ENCODE measurements around the gene SCGB1D2. TPM values are rescaled to one million over a fixed set of nuclear protein-coding genes. Genes with fewer than 3 reads are reported as not detected.
A peak's percentile ranks its signal among the peaks of the same experiment; 100 is the strongest.
"Not testable (repeated sequence)": the region's sequence is repeated elsewhere in the genome, so short reads cannot be mapped to it uniquely, and the experiment has no call there.

SCGB1D2 gene
- total RNA-seq (not detected), polyA plus RNA-seq (ENCODE audit: insufficient read length in 2 of 2) (not detected)
- long read RNA-seq, donor 1 = 0 reads
- long read RNA-seq, donor 2 = 0 reads
- long read RNA-seq, donor 3 = 0 reads
- long read RNA-seq, donor 4 = 0 reads

DNA sequence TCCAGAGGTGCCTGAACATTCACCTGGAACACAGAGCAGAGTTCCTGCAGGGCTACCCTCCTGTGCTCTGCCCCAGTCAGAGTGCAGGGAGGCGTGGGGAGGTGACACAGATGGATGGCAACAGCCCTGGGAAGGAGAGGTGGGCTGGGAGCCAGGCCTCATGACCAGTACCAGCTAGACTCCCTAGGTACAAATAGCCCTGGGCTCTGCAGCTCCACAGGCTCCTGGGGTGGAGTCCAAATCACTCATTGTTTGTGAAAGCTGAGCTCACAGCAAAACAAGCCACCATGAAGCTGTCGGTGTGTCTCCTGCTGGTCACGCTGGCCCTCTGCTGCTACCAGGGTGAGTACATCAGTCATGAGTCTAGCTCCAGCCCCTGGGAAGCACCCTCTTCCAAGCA is at the start of gene SCGB1D2:
Gene SCGB1D2, plus strand, starts transcription at position 219 of the 400 bp plus-strand sequence. Its CDS starts 69 bp downstream, at position 288.
- H3K27ac ChIP-seq (ENCODE audit: low read depth, low read length) = no peak within 1 kb of the TSS

DNA sequence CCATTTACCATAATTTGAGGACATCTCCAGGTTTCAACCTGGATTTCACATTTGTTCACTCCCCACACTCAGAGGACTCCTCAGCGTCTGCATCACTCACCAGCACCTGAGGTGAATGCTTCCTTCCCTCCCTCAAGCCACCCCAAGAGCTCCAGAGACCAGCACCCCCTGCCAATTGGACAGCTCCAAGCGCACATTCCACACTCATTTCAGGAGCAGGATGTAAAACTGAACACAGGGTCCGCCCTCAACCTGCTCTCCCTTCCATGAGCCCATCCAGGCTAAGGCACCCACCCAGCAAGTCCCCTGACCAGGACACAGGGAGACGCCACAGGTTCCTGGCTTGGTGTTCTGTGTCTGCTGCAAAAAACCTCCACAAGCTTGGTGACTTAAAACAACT is 48.1 kb upstream of the SCGB1D2 start:
- Histone ChIP-seq H3K27me3 (ENCODE audit: control insufficient read depth, insufficient read depth, low read length) (peaks cover 4% of the 10 kb centered on the region), H3K36me3 (ENCODE audit: control insufficient read depth, insufficient read depth, low read length) (no peaks in the 10 kb centered on the region), H3K27ac (ENCODE audit: low read depth, low read length) (no peak overlapping the region), H3K4me3 (ENCODE audit: low read depth, low read length) (no peak overlapping the region), H3K9me3 (ENCODE audit: control insufficient read depth, insufficient read depth, low read length) (no peaks in the 10 kb centered on the region), H3K4me1 (ENCODE audit: control insufficient read depth, insufficient read depth, low read length) (no peaks in the 10 kb centered on the region)
- 56% methylated on average over 3 of the region's 4 CpGs for WGBS (ENCODE audit: insufficient coverage)
- no peak for DNase-seq (ENCODE audit: low read depth in 4 of 6, low spot score in 6 of 6)

More for the DNA sequence above, at the start of gene SCGB1D2:
- no peaks in the 10 kb centered on the region for H3K9me3 ChIP-seq (ENCODE audit: control insufficient read depth, insufficient read depth, low read length)
- peaks cover 5% of the 10 kb centered on the region for H3K4me1 ChIP-seq (ENCODE audit: control insufficient read depth, insufficient read depth, low read length)
- DNase-seq (ENCODE audit: low read depth in 4 of 6, low spot score in 6 of 6) = peak in 2 of 6 donors; percentile 34 to 40
- H3K4me3 ChIP-seq (ENCODE audit: low read depth, low read length) = no peak within 1 kb of the TSS
- H3K27me3 ChIP-seq (ENCODE audit: control insufficient read depth, insufficient read depth, low read length) = peaks cover 3% of the 10 kb centered on the region
- H3K36me3 ChIP-seq (ENCODE audit: control insufficient read depth, insufficient read depth, low read length) = no peaks in the 10 kb centered on the region
- WGBS (ENCODE audit: insufficient coverage) = 8% methylated on average over 3 of the region's 3 CpGs

- H3K9me3 ChIP-seq (ENCODE audit: control insufficient read depth, insufficient read depth, low read length); H3K27ac ChIP-seq (ENCODE audit: low read depth, low read length); H3K36me3 ChIP-seq (ENCODE audit: control insufficient read depth, insufficient read depth, low read length); H3K4me1 ChIP-seq (ENCODE audit: control insufficient read depth, insufficient read depth, low read length); H3K4me3 ChIP-seq (ENCODE audit: low read depth, low read length); DNase-seq (ENCODE audit: low read depth in 4 of 6, low spot score in 6 of 6); H3K27me3 ChIP-seq (ENCODE audit: control insufficient read depth, insufficient read depth, low read length): not testable (repeated sequence)
- no CpG with 5 or more reads among the region's 9 CpGs for WGBS (ENCODE audit: insufficient coverage)
These were observed 47.0 kb upstream of the SCGB1D2 start for GRCh38 chr11:62195010-62195409.

DNA sequence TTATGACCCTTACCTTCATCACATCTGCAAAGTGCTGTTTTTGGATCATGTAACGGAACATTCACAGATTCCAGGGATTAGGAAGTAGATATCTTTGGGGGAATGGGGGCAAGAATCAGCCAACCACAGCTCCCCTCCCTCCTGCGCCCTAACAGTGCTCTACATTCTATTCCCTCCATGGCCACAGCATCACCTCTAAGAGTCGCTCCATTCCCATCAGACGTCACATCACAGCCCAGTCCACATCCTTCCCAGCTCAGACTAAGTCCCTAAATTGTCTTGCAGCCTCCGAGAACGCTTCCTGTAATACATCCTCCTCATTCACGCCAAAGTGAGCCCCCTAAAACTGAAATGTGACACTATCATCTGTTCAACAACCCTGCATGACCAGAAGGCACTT is 46.1 kb upstream of the SCGB1D2 start:
- WGBS (ENCODE audit: insufficient coverage) = 58% methylated on average over 5 of the region's 7 CpGs
- H3K27me3 ChIP-seq (ENCODE audit: control insufficient read depth, insufficient read depth, low read length) = peaks cover 4% of the 10 kb centered on the region
- no peak overlapping the region for H3K27ac ChIP-seq (ENCODE audit: low read depth, low read length)
- H3K36me3 ChIP-seq (ENCODE audit: control insufficient read depth, insufficient read depth, low read length) = no peaks in the 10 kb centered on the region
- no peaks in the 10 kb centered on the region for H3K4me1 ChIP-seq (ENCODE audit: control insufficient read depth, insufficient read depth, low read length)
- DNase-seq (ENCODE audit: low read depth in 4 of 6, low spot score in 6 of 6) = no peak
- no peaks in the 10 kb centered on the region for H3K9me3 ChIP-seq (ENCODE audit: control insufficient read depth, insufficient read depth, low read length)
- H3K4me3 ChIP-seq (ENCODE audit: low read depth, low read length) = no peak overlapping the region

DNA sequence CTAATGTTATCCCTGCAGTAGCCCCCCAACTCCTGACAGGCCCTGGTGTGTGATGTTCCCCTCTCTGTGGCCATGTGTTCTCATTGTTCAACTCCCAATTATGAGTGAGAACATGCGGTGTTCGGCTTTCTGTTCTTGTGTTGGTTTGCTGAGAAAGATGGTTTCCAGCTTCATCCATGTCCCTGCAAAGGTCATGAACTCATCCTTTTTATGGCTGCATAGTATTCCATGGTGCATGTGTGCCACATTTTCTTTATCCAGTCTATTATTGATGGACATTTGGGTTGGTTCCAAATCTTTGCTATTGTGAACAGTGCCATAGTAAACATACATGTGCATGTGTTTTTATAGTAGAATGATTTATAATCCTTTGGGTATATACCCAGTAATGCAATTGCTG is 44.6 kb upstream of the SCGB1D2 start:
- not testable (repeated sequence) for H3K9me3 ChIP-seq (ENCODE audit: control insufficient read depth, insufficient read depth, low read length); H3K36me3 ChIP-seq (ENCODE audit: control insufficient read depth, insufficient read depth, low read length); H3K4me3 ChIP-seq (ENCODE audit: low read depth, low read length); H3K27ac ChIP-seq (ENCODE audit: low read depth, low read length); H3K4me1 ChIP-seq (ENCODE audit: control insufficient read depth, insufficient read depth, low read length); DNase-seq (ENCODE audit: low read depth in 4 of 6, low spot score in 6 of 6); H3K27me3 ChIP-seq (ENCODE audit: control insufficient read depth, insufficient read depth, low read length)
- no CpG with 5 or more reads among the region's 2 CpGs for WGBS (ENCODE audit: insufficient coverage)

DNA sequence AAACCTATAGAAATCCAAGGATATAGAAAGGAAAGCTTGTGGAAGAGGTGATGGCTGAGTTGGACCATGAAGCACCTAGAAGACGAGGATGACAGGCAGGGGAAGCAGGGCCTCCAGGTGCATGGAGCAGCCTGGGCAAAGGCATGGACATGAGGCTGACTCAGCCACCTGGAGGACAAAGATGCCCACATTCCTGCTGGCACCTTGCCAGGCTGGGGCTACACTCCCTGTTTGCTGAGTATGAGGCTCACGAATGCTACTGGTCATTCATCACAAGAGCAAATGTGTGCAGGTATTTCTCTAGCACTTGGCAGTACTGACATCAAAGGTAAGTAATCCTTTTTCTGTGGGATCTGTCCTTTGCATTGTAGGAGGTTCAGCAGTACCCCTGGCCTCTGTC is 40.7 kb upstream of the SCGB1D2 start:
- Histone ChIP-seq H3K27ac (ENCODE audit: low read depth, low read length) (no peak overlapping the region), H3K27me3 (ENCODE audit: control insufficient read depth, insufficient read depth, low read length) (no peaks in the 10 kb centered on the region), H3K9me3 (ENCODE audit: control insufficient read depth, insufficient read depth, low read length) (no peaks in the 10 kb centered on the region), H3K4me1 (ENCODE audit: control insufficient read depth, insufficient read depth, low read length) (no peaks in the 10 kb centered on the region), H3K36me3 (ENCODE audit: control insufficient read depth, insufficient read depth, low read length) (no peaks in the 10 kb centered on the region), H3K4me3 (ENCODE audit: low read depth, low read length) (no peak overlapping the region)
- 81% methylated on average over 2 of the region's 2 CpGs for WGBS (ENCODE audit: insufficient coverage)
- no peak for DNase-seq (ENCODE audit: low read depth in 4 of 6, low spot score in 6 of 6)

DNA sequence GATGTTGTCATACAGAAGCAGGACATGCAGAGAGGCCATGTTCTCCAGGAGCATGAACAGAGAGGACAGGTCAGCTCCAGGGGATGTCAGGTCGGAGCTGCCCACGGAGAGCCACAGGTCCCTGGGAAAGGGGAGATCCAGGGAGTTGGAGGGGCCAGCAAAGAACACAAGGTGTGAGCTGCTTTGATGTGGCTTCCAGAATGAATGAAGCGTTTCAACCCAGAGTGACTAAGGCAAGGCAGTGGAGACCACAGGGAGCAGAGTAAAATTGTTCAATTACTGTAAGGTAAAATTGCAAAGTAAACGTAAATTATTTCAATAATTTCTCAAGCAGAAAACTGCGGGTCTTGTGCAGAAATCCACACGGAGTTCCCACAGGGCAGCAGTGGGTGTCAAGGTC is 39.1 kb upstream of the SCGB1D2 start:
- 87% methylated on average over 4 of the region's 6 CpGs for WGBS (ENCODE audit: insufficient coverage)
- H3K27me3 ChIP-seq (ENCODE audit: control insufficient read depth, insufficient read depth, low read length) = no peaks in the 10 kb centered on the region
- no peak for DNase-seq (ENCODE audit: low read depth in 4 of 6, low spot score in 6 of 6)

DNA sequence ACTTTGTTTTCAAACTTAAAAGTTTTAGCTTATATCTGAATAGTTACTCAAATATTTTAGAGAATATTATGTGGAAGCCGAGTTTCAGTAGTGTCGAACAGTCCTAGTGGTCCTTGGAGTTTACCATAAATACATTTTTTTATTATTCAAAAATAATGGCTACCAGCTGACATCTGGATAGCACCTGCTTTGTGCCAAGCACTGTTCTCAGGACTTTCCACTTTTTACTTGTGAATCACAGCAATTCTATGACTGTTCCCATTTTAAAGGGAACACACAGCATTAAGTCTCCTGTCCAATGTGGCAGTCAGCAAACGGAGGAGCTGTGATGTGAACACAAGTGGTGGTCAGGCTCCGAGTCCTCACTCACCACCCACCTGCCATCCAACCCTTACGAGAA is 37.6 kb upstream of the SCGB1D2 start:
- no peaks in the 10 kb centered on the region for H3K9me3 ChIP-seq (ENCODE audit: control insufficient read depth, insufficient read depth, low read length)
- DNase-seq (ENCODE audit: low read depth in 4 of 6, low spot score in 6 of 6) = no peak
- no peak overlapping the region for H3K27ac ChIP-seq (ENCODE audit: low read depth, low read length)
- 93% methylated on average over 2 of the region's 5 CpGs for WGBS (ENCODE audit: insufficient coverage)
- no peaks in the 10 kb centered on the region for H3K36me3 ChIP-seq (ENCODE audit: control insufficient read depth, insufficient read depth, low read length)
- H3K4me3 ChIP-seq (ENCODE audit: low read depth, low read length) = no peak overlapping the region
- H3K4me1 ChIP-seq (ENCODE audit: control insufficient read depth, insufficient read depth, low read length) = no peaks in the 10 kb centered on the region
- H3K27me3 ChIP-seq (ENCODE audit: control insufficient read depth, insufficient read depth, low read length) = no peaks in the 10 kb centered on the region

More for the DNA sequence above, 39.1 kb upstream of the SCGB1D2 start:
- Histone ChIP-seq H3K27ac (ENCODE audit: low read depth, low read length) (no peak overlapping the region), H3K4me3 (ENCODE audit: low read depth, low read length) (no peak overlapping the region), H3K4me1 (ENCODE audit: control insufficient read depth, insufficient read depth, low read length) (no peaks in the 10 kb centered on the region), H3K9me3 (ENCODE audit: control insufficient read depth, insufficient read depth, low read length) (no peaks in the 10 kb centered on the region), H3K36me3 (ENCODE audit: control insufficient read depth, insufficient read depth, low read length) (no peaks in the 10 kb centered on the region)

DNA sequence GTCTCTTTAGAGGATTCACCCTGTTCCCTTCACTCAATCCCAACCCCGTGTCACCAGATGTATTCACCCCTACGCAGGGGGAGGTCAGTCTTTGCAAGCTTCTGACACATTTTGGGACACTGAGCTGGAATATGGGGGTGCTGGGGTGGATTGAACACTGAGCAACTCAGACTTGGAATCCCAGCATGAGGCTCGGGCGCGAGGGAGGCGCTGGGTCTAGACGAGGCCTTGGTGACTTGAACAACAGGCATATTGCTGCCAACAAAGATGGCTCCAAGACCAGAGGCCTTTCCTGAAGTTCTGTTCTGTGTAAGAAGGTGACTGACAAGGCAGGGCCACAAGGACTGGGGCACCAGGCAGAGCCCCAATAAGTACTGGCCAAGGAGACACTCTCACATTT is 36.6 kb upstream of the SCGB1D2 start:
- no peak for DNase-seq (ENCODE audit: low read depth in 4 of 6, low spot score in 6 of 6)
- 91% methylated on average over 6 of the region's 7 CpGs for WGBS (ENCODE audit: insufficient coverage)
- no peaks in the 10 kb centered on the region for H3K9me3 ChIP-seq (ENCODE audit: control insufficient read depth, insufficient read depth, low read length)
- no peaks in the 10 kb centered on the region for H3K36me3 ChIP-seq (ENCODE audit: control insufficient read depth, insufficient read depth, low read length)
- no peaks in the 10 kb centered on the region for H3K27me3 ChIP-seq (ENCODE audit: control insufficient read depth, insufficient read depth, low read length)
- H3K4me1 ChIP-seq (ENCODE audit: control insufficient read depth, insufficient read depth, low read length) = no peaks in the 10 kb centered on the region
- no peak overlapping the region for H3K27ac ChIP-seq (ENCODE audit: low read depth, low read length)
- H3K4me3 ChIP-seq (ENCODE audit: low read depth, low read length) = no peak overlapping the region

DNA sequence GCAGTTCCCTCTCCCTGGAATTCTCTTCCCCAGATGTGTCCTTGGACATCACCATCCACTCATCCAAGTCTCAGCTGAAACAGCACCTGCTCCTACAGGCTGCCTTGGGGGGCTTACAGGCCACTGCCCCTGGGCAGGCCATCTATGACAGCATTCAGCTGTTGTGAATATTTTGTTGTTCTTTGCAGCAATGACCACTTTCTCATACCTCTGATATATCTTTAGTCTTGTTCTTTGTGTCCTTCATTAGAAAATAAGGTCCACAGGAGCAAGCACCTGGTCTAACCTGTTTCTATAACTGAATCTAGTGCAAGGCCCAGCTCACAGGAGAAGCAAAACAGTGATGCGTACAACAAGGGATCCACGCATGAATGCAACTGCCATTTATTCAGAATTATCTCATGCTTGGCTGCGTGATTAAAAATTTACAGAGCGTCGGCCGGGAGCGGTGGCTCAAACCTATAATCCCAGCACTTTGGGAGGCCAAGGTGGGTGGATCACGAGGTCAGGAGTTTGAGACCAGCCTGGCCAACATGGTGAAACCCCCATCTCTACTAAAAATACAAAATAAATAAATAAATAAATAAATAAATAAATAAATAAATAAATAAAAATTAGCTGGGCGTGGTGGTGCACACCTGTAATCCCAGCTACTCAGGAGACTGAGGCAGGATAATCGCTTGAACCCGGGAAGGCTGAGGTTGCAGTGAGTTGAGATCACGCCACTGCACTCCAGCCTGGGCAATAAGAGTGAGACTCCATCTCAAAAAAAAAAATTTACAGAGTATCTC is 35.6 kb upstream of the SCGB1D2 start:
- not testable (repeated sequence) for DNase-seq (ENCODE audit: low read depth in 4 of 6, low spot score in 6 of 6); H3K4me3 ChIP-seq (ENCODE audit: low read depth, low read length); H3K36me3 ChIP-seq (ENCODE audit: control insufficient read depth, insufficient read depth, low read length); H3K27me3 ChIP-seq (ENCODE audit: control insufficient read depth, insufficient read depth, low read length); H3K9me3 ChIP-seq (ENCODE audit: control insufficient read depth, insufficient read depth, low read length); H3K4me1 ChIP-seq (ENCODE audit: control insufficient read depth, insufficient read depth, low read length); H3K27ac ChIP-seq (ENCODE audit: low read depth, low read length)
- 97% methylated on average over 3 of the region's 12 CpGs for whole genome bisulfite sequencing (ENCODE audit: insufficient coverage)

All from spinal cord (tissue), 10 donors.